HepG2 (cell line): Measurements from ENCODE around the gene ALDH16A1. TPM values are rescaled to one million over a fixed set of nuclear protein-coding genes. Genes with fewer than 3 reads are reported as not detected.

Source experiments
- EHMT2 ChIP-seq: fragments of 200-600 bp; sonication (generic); IDR thresholded peaks from 2 replicates; pipeline ENCODE4 v1.7.0; 2017; ENCODE audit warnings: antibody characterized with exemption, low read depth, low read length, borderline replicate concordance
- ETV5 ChIP-seq: IDR thresholded peaks from 2 replicates; pipeline ENCODE4 v1.6.1; 2018; ENCODE audit warnings: missing biosample characterization, missing genetic modification reagents, inconsistent platforms, borderline replicate concordance
- FOXC1 ChIP-seq: sonication (generic); formaldehyde crosslinking; IDR thresholded peaks from 2 replicates; pipeline ENCODE4 v1.8.0; 2022; ENCODE audit warnings: mild to moderate bottlenecking, missing genetic modification reagents, borderline replicate concordance
- GLI4 ChIP-seq: sonication (generic); formaldehyde crosslinking; IDR thresholded peaks from 2 replicates; pipeline ENCODE4 v1.5.1; 2020; ENCODE audit warnings: missing genetic modification reagents, mild to moderate bottlenecking, moderate library complexity, borderline replicate concordance
- IRF1 ChIP-seq: sonication (generic); formaldehyde crosslinking; IDR thresholded peaks from 2 replicates; pipeline ENCODE4 v1.4.0; 2020; ENCODE audit warnings: low read depth, mild to moderate bottlenecking, missing genetic modification reagents
- ISL2 ChIP-seq: sonication (generic); formaldehyde crosslinking; IDR thresholded peaks from 2 replicates; pipeline ENCODE4 v1.5.0; 2020; ENCODE audit warnings: missing genetic modification reagents
- KAT8 ChIP-seq: IDR thresholded peaks from 2 replicates; pipeline ENCODE4 v1.6.1; 2016; ENCODE audit warnings: missing genetic modification reagents, missing compliant biosample characterization
- KLF12 ChIP-seq: sonication (generic); formaldehyde crosslinking; IDR thresholded peaks from 2 replicates; pipeline ENCODE4 v1.4.0; 2020; ENCODE audit warnings: missing genetic modification reagents, borderline replicate concordance
- MIER2 ChIP-seq: IDR thresholded peaks from 2 replicates; pipeline ENCODE4 v1.6.1; 2016; ENCODE audit warnings: missing biosample characterization, missing genetic modification reagents
- MLX ChIP-seq: IDR thresholded peaks from 2 replicates; pipeline ENCODE4 v1.6.1; 2016
- NCOA2 ChIP-seq: sonication (generic); formaldehyde crosslinking; IDR thresholded peaks from 2 replicates; pipeline ENCODE4 v1.8.0; 2022; ENCODE audit warnings: inconsistent platforms
- PBX3 ChIP-seq: sonication (generic); formaldehyde crosslinking; IDR thresholded peaks from 2 replicates; pipeline ENCODE4 v1.8.1; 2023; ENCODE audit warnings: missing genetic modification reagents, inconsistent platforms, borderline replicate concordance
- RBM39 ChIP-seq: fragments of 200-400 bp; formaldehyde crosslinking; IDR thresholded peaks from one replicate; pipeline ENCODE4 v1.6.1; 2018; ENCODE audit warnings: antibody characterized with exemption, mild to moderate bottlenecking, low read depth, low read length; ENCODE audit not compliant: poor library complexity, severe bottlenecking
- SALL1 ChIP-seq: sonication (generic); formaldehyde crosslinking; IDR thresholded peaks from 2 replicates; pipeline ENCODE4 v1.8.0; 2022; ENCODE audit warnings: mild to moderate bottlenecking, missing genetic modification reagents
- TAF1 ChIP-seq: sonication (generic); formaldehyde crosslinking; IDR thresholded peaks from 2 replicates; pipeline ENCODE4 v1.4.0; 2020; ENCODE audit warnings: missing genetic modification reagents
- WIZ ChIP-seq: sonication (generic); formaldehyde crosslinking; IDR thresholded peaks from 2 replicates; pipeline ENCODE4 v1.5.1; 2020; ENCODE audit warnings: mild to moderate bottlenecking, missing genetic modification reagents
- ZBTB7A ChIP-seq: sonication (generic); formaldehyde crosslinking; IDR thresholded peaks from 2 replicates; pipeline ENCODE4 v1.8.0; 2022; ENCODE audit warnings: mild to moderate bottlenecking, missing genetic modification reagents
- ZNF207 ChIP-seq: fragments of 450-650 bp; IDR thresholded peaks from 2 replicates; pipeline ENCODE4 v1.6.1; 2016; ENCODE audit warnings: antibody characterized with exemption, borderline replicate concordance
- ZNF414 ChIP-seq: sonication (generic); formaldehyde crosslinking; IDR thresholded peaks from 2 replicates; pipeline ENCODE4 v1.5.0; 2020; ENCODE audit warnings: missing genetic modification reagents
- ZNF607 ChIP-seq: sonication (generic); formaldehyde crosslinking; IDR thresholded peaks from 2 replicates; pipeline ENCODE4 v1.5.1; 2020; ENCODE audit warnings: missing genetic modification reagents, mild to moderate bottlenecking, borderline replicate concordance
- ZNF768 ChIP-seq: sonication (generic); formaldehyde crosslinking; IDR thresholded peaks from 2 replicates; pipeline ENCODE4 v1.4.0; 2020; ENCODE audit warnings: missing genetic modification reagents
- polyA plus RNA-seq, 8 experiments: library from polyadenylated mRNA; depleted of rRNA in 3 of 8; stranded (reverse) in 7 of 8; unstranded in 1 of 8; fragments of >200 nt; fragmentation: Illumina TruSeq in 4 of 8; extraction: Trizol in 4 of 8; gene quantifications; 2 replicates each; pipeline versions ENCODE4 v1.2.1 to v1.2.3, GENCODE V29; 2011 to 2016; ENCODE audit warnings: low read depth in 4 of 8, missing spikeins in 1 of 8, mixed read lengths in 1 of 8; ENCODE audit not compliant: insufficient read depth in 1 of 8
- total RNA-seq, 5 experiments: library from RNA; depleted of rRNA; stranded (reverse); fragments of >200 nt; fragmentation: Illumina TruSeq; extraction: Trizol; gene quantifications; 2 replicates each; pipeline ENCODE4 v1.2.3, GENCODE V29; 2016; ENCODE audit warnings: low read depth in 1 of 5
- TF ChIP-seq, protein P1 (sequence below): sonication (generic); formaldehyde crosslinking; IDR thresholded peaks from 2 replicates; pipeline ENCODE4 v1.8.1; 2023; ENCODE audit warnings: mild to moderate bottlenecking, missing genetic modification reagents
- TF ChIP-seq, protein P2 (sequence below): sonication (generic); formaldehyde crosslinking; IDR thresholded peaks from 2 replicates; pipeline ENCODE4 v1.5.0; 2020; ENCODE audit warnings: mild to moderate bottlenecking, missing genetic modification reagents, moderate library complexity

Gene ALDH16A1
- total and polyA plus RNA-seq, 2 of the 13 experiments (the other 11 are each of a cell fraction or from before 2014, with no cell fraction given), result 8.4 to 34.9 TPM

DNA sequence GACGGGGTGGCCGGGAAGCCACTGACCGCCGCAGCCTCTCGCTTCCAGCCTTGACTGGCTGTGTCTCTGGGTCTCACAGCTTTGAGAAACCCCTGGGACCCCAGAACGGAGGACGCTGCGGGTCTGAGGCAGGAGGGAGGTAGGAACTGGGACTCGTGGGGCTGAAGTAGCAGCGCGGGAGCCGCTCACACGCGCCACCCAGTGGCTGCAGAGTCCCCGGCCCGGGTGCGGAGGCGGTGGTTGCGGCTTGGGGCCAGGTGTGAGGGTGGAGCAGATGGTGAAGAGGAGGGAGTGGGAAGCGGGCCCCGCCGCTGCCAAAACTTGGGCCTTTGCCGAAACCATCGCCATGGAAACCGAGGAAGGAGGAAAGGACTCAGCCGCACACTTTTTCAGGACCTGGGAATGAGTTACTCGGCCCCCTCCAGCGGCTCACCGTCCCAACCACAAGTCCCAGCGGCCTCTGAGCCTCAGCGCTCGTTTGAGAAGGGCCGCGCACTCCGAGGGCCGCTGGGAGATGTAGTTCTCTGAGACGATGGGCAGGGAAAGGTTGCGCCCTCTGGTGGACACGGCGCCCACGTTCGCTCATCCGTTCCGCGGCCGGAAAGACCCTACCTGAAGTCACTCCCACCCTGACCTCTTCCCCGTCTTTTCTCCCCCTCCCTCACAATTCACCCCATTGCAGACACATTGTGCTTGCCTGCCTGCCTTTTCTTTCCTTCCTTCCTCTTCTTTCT lies 9.5 kb upstream of the ALDH16A1 start (continued):
- peak; percentile 38; the same call in 1 of the 2 replicates for TF ChIP-seq ZNF768
- TF ChIP-seq, protein P1, sequence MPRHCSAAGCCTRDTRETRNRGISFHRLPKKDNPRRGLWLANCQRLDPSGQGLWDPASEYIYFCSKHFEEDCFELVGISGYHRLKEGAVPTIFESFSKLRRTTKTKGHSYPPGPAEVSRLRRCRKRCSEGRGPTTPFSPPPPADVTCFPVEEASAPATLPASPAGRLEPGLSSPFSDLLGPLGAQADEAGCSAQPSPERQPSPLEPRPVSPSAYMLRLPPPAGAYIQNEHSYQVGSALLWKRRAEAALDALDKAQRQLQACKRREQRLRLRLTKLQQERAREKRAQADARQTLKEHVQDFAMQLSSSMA (CRISPR knock-in tag), result peak; percentile 98
- TF ChIP-seq TAF1, result peak; percentile 47; the same call in 1 of the 2 replicates
- peak; percentile 48; the same call in 1 of the 2 replicates for TF ChIP-seq KAT8 (CRISPR knock-in tag)
- no peak for TF ChIP-seq WIZ
- no peak for TF ChIP-seq PBX3 (CRISPR knock-in tag)
- no peak; the same call in 1 of the 2 replicates for TF ChIP-seq ISL2 (CRISPR knock-in tag)
- TF ChIP-seq, protein P2, sequence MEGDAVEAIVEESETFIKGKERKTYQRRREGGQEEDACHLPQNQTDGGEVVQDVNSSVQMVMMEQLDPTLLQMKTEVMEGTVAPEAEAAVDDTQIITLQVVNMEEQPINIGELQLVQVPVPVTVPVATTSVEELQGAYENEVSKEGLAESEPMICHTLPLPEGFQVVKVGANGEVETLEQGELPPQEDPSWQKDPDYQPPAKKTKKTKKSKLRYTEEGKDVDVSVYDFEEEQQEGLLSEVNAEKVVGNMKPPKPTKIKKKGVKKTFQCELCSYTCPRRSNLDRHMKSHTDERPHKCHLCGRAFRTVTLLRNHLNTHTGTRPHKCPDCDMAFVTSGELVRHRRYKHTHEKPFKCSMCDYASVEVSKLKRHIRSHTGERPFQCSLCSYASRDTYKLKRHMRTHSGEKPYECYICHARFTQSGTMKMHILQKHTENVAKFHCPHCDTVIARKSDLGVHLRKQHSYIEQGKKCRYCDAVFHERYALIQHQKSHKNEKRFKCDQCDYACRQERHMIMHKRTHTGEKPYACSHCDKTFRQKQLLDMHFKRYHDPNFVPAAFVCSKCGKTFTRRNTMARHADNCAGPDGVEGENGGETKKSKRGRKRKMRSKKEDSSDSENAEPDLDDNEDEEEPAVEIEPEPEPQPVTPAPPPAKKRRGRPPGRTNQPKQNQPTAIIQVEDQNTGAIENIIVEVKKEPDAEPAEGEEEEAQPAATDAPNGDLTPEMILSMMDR (CRISPR knock-in tag), result peak; percentile 84
- peak; percentile 13; the same call in 1 of the 2 replicates for TF ChIP-seq SALL1 (CRISPR knock-in tag)
- TF ChIP-seq NCOA2 (CRISPR knock-in tag), result no peak
- no peak for TF ChIP-seq ZBTB7A (CRISPR knock-in tag)
- no peak for TF ChIP-seq FOXC1 (CRISPR knock-in tag)
- no peak for TF ChIP-seq ZNF207
- TF ChIP-seq IRF1, result peak; percentile 26; the same call in 1 of the 2 replicates
- peak; percentile 52; the same call in 1 of the 2 replicates for TF ChIP-seq ETV5
- 0 out of 2 replicates have a peak, but pooled peaks have one; percentile 21 for TF ChIP-seq GLI4 (CRISPR knock-in tag)
- peak; percentile 86; the same call in 1 of the 2 replicates for TF ChIP-seq ZNF414 (CRISPR knock-in tag)
- no peak for TF ChIP-seq RBM39
- no peak for TF ChIP-seq KLF12 (CRISPR knock-in tag)
- peak; percentile 46; the same call in 1 of the 2 replicates for TF ChIP-seq ZNF607 (CRISPR knock-in tag)
- no peak for TF ChIP-seq EHMT2
- no peak for TF ChIP-seq MIER2 (CRISPR knock-in tag)
- no peak for TF ChIP-seq MLX (CRISPR knock-in tag)
